Left forelimb (tissue), 1 donor: Measurements from ENCODE around the gene CEP85.

Experiments used
- DNase-seq: peaks from one replicate; pipeline ENCODE4 v3.0.0-alpha.2; 2018; ENCODE audit warnings: low spot score

Gene CEP85

GRCh38 chr1:26317146-26317545, 83.1 kb downstream of the CEP85 start:
- DNase-seq = no peak

GRCh38 chr1:26317612-26318337, 83.8 kb downstream of the CEP85 start, which contains the start of gene CD52:
Gene CD52 (plus strand): TSS chr1:26317958. CDS start chr1:26318018, 60 bp downstream.
- DNase-seq = no peak

- no peak for DNase-seq
Measured at GRCh38 chr1:26318338-26319064, 84.5 kb downstream of the CEP85 start.

- no peak for DNase-seq
Measured at GRCh38 chr1:26320896-26321295, 86.9 kb downstream of the CEP85 start.

- DNase-seq = peak; percentile 89
Measured at GRCh38 chr1:26321315-26322041, 87.5 kb downstream of the CEP85 start.

GRCh38 chr1:26322042-26322331, 88.0 kb downstream of the CEP85 start:
- no peak for DNase-seq

GRCh38 chr1:26323382-26323781, 89.4 kb downstream of the CEP85 start:
- DNase-seq = no peak

- DNase-seq = no peak
Measured at GRCh38 chr1:26324550-26324949, 90.5 kb downstream of the CEP85 start.

- DNase-seq = no peak
Measured at GRCh38 chr1:26327956-26328362, 94.0 kb downstream of the CEP85 start.
